Cerebellar cortex (tissue), 1 donor: ENCODE measurements around the gene PAQR5.
"Not testable (repeated sequence)": the region's sequence is repeated elsewhere in the genome, so short reads cannot be mapped to it uniquely, and the experiment has no call there.

Source experiments
- DNase-seq: peaks from one replicate; pipeline ENCODE4 v3.0.0-alpha.2; 2015; ENCODE audit warnings: low spot score

The PAQR5 gene

GRCh38 chr15:69424001-69424400 lies 125.3 kb downstream of the PAQR5 start:
- no peak for DNase-seq

GRCh38 chr15:69424748-69425413 lies 126.2 kb downstream of the PAQR5 start:
- DNase-seq: no peak

- no peak for DNase-seq
These were observed 135.1 kb downstream of the PAQR5 start for GRCh38 chr15:69433831-69434230.

GRCh38 chr15:69434238-69434637 lies 135.5 kb downstream of the PAQR5 start:
- DNase-seq: no peak

GRCh38 chr15:69434679-69435078 lies 136.0 kb downstream of the PAQR5 start:
- no peak for DNase-seq

- no peak for DNase-seq
These were observed 137.3 kb downstream of the PAQR5 start for GRCh38 chr15:69435985-69436384.

- DNase-seq: no peak
These were observed 138.2 kb downstream of the PAQR5 start for GRCh38 chr15:69436951-69437350.

GRCh38 chr15:69439623-69440022 lies 140.9 kb downstream of the PAQR5 start:
- no peak for DNase-seq

GRCh38 chr15:69443032-69443611 lies 144.4 kb downstream of the PAQR5 start:
- no peak for DNase-seq

- DNase-seq: no peak
These were observed 146.0 kb downstream of the PAQR5 start for GRCh38 chr15:69444686-69445085.

- DNase-seq: no peak
These were observed 148.2 kb downstream of the PAQR5 start for GRCh38 chr15:69446953-69447352.

- DNase-seq: not testable (repeated sequence)
These were observed 151.5 kb downstream of the PAQR5 start for GRCh38 chr15:69450221-69450620.

- no peak for DNase-seq
These were observed 152.4 kb downstream of the PAQR5 start for GRCh38 chr15:69450968-69451695.

- DNase-seq: no peak
These were observed 153.4 kb downstream of the PAQR5 start for GRCh38 chr15:69451951-69452691.

GRCh38 chr15:69452692-69453521 lies 154.2 kb downstream of the PAQR5 start, which contains the start of gene RPLP1:
Gene RPLP1 (plus strand): TSS chr15:69452818. CDS start chr15:69452949, 131 bp downstream.
- DNase-seq: peak; percentile 98

GRCh38 chr15:69454953-69455352 lies 156.2 kb downstream of the PAQR5 start:
- no peak for DNase-seq

GRCh38 chr15:69456208-69457166 lies 157.8 kb downstream of the PAQR5 start:
- DNase-seq: no peak
